Large intestine (tissue), 3 donors: ENCODE results near the gene CCDC89. TPM values are rescaled to one million over a fixed set of nuclear protein-coding genes. Genes with fewer than 3 reads are reported as not detected.

Source experiments
- DNase-seq, 2 donors: peaks; one replicate each; pipeline versions ENCODE4 v3.0.0 to v3.0.0-alpha.2; 2013
- H3K27ac ChIP-seq: one replicate; pipeline ENCODE4 v1.5.1; 2013; ENCODE audit warnings: low read length
- H3K27me3 ChIP-seq: 2 replicates; pipeline ENCODE4 v1.6.1; 2013; ENCODE audit warnings: low read length; ENCODE audit not compliant: control insufficient read depth, insufficient read depth
- H3K36me3 ChIP-seq: 2 replicates; pipeline ENCODE4 v1.6.1; 2013; ENCODE audit warnings: low read length; ENCODE audit not compliant: control insufficient read depth, insufficient read depth
- H3K4me1 ChIP-seq: one replicate; pipeline ENCODE4 v1.6.1; 2013; ENCODE audit warnings: low read length; ENCODE audit not compliant: control insufficient read depth, insufficient read depth
- H3K4me3 ChIP-seq: one replicate; pipeline ENCODE4 v1.5.1; 2013; ENCODE audit warnings: low read length
- H3K9me3 ChIP-seq: one replicate; pipeline ENCODE4 v1.6.1; 2013; ENCODE audit warnings: mild to moderate bottlenecking, low read depth, low read length, moderate library complexity; ENCODE audit not compliant: control insufficient read depth
- WGBS: methylation state at CpG from one replicate; pipeline ENCODE4 v1.1.5; 2013; ENCODE audit warnings: low lambda C conversion rate; ENCODE audit not compliant: insufficient coverage; 5-methylcytosine and 5-hydroxymethylcytosine counted together
- polyA plus RNA-seq: library from polyadenylated mRNA; unstranded; fragments of 120-200 nt; gene quantifications from one replicate; pipeline ENCODE4 v1.2.1, GENCODE V29; 2013

The CCDC89 gene
- polyA plus RNA-seq, 1 donor: 0.94 TPM

DNA sequence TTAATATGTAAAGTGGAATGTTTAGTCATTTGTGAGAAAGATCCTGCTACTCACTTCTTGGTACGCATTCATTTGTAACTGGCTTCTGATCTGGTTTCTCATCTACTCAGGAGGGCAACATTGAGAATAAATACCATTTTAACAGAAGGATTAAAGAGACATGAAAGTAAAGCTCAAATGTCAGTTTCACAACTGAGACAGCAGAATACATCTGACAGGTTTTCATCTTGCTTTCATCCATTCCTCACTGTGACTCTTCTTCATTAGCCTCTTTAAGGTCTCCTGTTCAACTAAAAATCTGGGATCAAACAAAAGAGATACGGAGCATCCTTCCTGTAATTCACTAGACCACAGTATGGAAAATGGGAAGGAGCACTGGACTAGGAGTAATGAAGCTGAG is 31.4 kb upstream of the CCDC89 start:
- no peak for DNase-seq
- H3K36me3 ChIP-seq: peaks cover 2% of the 10 kb centered on the region
- H3K9me3 ChIP-seq: no peaks in the 10 kb centered on the region
- H3K27ac ChIP-seq: no peak overlapping the region
- no peak overlapping the region for H3K4me3 ChIP-seq
- H3K27me3 ChIP-seq: no peaks in the 10 kb centered on the region
- WGBS: no CpG with 5 or more reads among the region's 2 CpGs
- H3K4me1 ChIP-seq: no peaks in the 10 kb centered on the region

DNA sequence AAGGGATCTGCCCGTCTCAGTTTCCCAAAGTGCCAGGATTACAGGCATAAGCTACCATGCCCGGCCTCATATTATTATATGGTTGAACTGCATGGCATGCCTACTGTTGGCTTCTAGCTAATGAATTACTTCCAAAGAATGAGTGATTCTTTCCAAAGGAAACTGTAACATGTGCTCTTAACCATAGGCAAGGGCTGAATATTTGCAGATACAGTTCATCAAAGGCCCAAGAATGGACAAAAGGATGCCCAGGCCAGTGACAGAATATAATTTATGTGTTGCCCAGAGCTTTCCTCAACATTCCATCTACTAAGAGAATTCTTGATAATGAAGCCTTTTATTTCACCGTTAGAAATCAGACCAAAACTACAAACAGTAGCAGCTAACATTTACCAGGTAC is 27.0 kb upstream of the CCDC89 start:
- Histone ChIP-seq H3K4me1 (no peaks in the 10 kb centered on the region), H3K36me3 (no peaks in the 10 kb centered on the region), H3K27ac (no peak overlapping the region), H3K9me3 (no peaks in the 10 kb centered on the region), H3K27me3 (no peaks in the 10 kb centered on the region), H3K4me3 (no peak overlapping the region)
- no peak for DNase-seq
- no CpG with 5 or more reads among the region's 3 CpGs for WGBS

DNA sequence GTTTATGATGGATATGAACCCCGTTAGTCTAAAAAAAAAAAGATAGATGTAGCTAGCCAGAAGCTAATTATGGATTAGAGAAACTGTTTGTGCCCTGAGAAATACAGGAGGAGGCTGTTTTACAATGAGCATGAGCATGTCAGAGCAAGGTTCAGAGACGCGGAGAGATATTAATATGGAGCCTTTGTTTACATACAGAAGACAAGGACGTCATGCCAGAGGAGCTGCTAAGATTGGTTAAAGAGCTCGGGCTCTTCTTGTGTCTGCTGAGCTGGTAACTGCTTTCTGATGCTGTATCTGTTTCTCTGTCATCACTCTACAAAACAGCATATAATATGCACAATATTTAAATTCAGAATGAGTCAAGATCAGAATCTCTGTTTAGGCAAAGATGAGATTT is 24.9 kb upstream of the CCDC89 start:
- Histone ChIP-seq H3K9me3 (no peaks in the 10 kb centered on the region), H3K4me3 (no peak overlapping the region), H3K4me1 (no peaks in the 10 kb centered on the region), H3K27ac (no peak overlapping the region), H3K36me3 (no peaks in the 10 kb centered on the region), H3K27me3 (no peaks in the 10 kb centered on the region)
- DNase-seq: peak; percentile 52 to 80
- no CpG with 5 or more reads among the region's 5 CpGs for WGBS

DNA sequence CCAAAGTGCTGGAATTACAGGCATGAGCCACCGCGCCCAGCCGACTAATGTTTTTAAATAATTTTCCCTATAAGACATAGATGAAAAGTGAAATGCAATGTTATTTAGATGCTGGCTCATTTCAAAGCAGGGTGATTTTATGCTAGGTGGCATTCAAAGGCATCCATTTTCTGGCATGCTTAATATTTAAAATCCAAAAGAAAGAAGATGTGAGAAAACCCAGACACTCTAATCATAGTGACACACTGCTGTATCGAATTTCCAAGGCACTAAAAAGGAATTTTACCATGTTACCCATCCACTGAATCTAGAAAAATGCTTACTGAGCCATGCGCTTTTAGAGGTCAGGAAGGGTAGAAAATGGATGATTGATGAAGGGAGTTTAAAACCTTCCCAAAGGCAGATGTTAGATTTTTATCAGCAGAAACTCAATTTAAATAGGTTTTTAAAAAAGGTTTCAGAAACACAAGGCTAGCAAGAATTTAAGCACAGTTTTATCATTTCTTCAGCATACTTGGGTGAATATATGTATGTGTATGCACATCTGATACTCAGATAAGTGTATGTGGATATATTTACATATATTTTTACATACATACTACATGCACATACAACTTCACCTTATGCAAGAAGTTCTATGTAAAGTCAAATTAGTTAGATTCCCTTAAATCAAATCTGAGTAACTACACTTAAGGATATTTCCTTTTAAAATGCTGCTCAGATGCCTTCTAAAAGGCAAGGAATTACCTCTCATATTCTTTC is 24.1 kb upstream of the CCDC89 start:
- Histone ChIP-seq H3K36me3 (no peaks in the 10 kb centered on the region), H3K27me3 (no peaks in the 10 kb centered on the region), H3K4me3 (no peak overlapping the region), H3K4me1 (no peaks in the 10 kb centered on the region), H3K27ac (no peak overlapping the region), H3K9me3 (no peaks in the 10 kb centered on the region)
- no peak for DNase-seq
- 90% methylated on average over 2 of the region's 5 CpGs for WGBS

DNA sequence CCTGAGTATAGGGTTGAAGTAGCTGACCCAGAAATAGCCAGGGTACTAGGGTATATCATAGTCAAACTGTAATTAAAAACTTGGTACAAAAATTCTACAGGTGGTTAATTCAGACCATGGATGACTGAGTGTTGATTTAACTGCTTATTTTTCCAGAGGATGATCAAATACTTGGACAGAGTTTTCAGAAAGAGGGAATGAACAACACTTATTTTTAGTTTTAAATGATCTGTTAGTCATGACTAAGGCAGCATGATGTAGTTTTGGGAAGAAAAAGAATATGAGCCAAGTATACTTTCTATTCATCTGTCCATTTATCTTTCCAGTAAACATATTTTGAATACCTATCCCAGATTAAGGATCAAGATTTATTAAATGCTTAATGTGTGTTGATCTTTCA is 19.8 kb upstream of the CCDC89 start:
- DNase-seq: no peak
- no peaks in the 10 kb centered on the region for H3K36me3 ChIP-seq
- H3K27ac ChIP-seq: no peak overlapping the region
- no peaks in the 10 kb centered on the region for H3K4me1 ChIP-seq
- no peak overlapping the region for H3K4me3 ChIP-seq
- H3K9me3 ChIP-seq: no peaks in the 10 kb centered on the region
- no peaks in the 10 kb centered on the region for H3K27me3 ChIP-seq

DNA sequence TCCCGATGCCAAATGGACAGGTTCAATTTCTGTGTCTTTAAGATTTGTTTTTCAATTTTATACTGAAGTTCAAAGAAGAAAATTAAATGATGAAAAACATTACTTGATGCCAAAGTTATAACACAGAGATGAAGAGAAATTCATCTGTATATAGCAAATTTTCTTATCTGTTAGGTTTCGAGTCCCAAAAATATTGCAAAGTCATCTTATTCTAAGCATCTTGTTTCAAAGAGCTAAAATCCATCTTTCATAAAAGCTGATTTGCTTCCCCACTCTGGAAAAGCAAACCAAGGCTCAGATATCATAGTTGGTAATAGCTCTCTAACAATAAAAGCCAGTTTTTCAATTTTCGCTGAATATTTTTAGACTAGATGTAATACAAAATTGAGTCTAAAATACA is 19.0 kb upstream of the CCDC89 start:
- Histone ChIP-seq H3K36me3 (no peaks in the 10 kb centered on the region), H3K27me3 (no peaks in the 10 kb centered on the region), H3K4me3 (no peak overlapping the region), H3K4me1 (no peaks in the 10 kb centered on the region), H3K9me3 (no peaks in the 10 kb centered on the region), H3K27ac (no peak overlapping the region)
- WGBS: 94% methylated on average over 3 of the region's 3 CpGs
- no peak for DNase-seq

DNA sequence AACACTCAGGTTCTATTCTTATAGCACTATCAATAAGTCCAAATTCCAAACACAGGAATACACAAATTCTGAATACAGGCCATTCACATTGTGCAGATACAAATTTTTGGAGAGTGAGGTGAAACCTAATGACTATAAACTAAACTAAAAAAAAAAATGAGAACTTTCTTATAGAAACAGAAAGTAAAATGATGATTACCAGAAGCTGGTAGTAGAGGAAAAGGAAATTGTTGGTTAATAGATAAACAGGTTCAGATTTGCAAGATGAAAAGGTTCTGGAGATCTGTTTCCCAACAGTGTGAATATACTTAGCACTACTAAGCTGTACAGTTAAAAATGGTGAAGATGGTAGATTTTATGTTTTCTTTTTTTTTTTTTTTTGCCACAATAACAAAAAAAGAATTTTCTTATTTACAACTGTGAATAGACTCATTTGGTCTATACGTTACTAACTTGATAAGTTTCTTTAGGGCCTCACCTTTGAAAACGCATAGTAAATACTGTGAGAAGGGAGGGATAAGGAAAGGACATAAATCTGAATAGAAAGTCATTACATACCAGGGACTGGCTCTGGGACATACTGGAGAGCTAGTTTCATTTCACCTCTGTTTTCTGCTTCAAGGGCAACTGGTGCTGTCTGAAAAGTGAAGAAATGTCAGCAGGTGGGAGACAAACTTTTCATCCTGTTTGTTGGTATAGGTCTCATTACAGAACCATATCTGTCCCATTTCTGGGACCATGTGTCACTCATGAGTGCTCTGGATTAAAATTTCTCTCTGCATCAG is 14.2 kb upstream of the CCDC89 start:
- Histone ChIP-seq H3K36me3 (no peaks in the 10 kb centered on the region), H3K4me1 (no peaks in the 10 kb centered on the region), H3K27me3 (no peaks in the 10 kb centered on the region), H3K9me3 (no peaks in the 10 kb centered on the region), H3K27ac (no peak overlapping the region), H3K4me3 (no peak overlapping the region)
- DNase-seq: peak in 1 of 2 donors; percentile 47
- no CpG with 5 or more reads among the region's 2 CpGs for WGBS

DNA sequence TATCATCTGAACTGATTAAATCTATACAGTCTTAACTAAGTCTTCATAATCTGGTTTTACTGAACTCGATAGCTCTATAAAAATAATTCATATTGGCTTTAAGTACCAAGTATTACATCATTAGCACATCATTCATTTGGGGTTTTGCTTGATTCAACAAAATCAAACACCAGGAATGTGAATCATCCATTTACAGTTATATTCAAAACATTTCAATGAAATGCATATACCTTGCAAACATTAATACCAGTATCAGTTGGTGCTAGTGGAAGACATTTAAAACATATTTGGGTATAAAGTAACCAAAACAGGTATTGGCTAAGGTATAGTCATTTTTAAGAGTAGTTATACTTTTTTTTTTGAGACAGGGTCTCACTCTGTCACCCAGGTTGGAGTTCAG is 12.2 kb upstream of the CCDC89 start:
- WGBS: 100% methylated on average over 1 of the region's 1 CpG
- DNase-seq: no peak

DNA sequence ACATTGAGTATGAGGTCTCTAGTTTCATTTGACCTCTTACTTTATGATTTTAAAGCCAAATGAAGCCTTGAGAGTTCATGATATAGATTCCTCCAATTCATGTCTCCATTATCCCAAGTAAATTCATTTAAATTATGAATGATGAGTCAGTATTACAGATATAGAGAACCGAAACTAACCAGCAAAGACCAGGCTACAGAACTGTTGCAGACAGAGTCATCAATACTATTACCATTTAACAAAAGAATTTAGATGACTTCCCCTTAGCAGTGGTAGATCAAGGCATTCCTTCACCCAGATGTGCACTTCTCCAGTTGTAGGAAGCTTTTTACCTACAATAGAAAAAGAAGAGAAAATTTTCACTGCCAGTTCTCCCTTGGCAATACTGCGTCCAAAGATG is 11.8 kb upstream of the CCDC89 start:
- DNase-seq: no peak
- Histone ChIP-seq H3K4me3 (no peak overlapping the region), H3K9me3 (no peaks in the 10 kb centered on the region), H3K27me3 (no peaks in the 10 kb centered on the region), H3K27ac (no peak overlapping the region), H3K4me1 (no peaks in the 10 kb centered on the region), H3K36me3 (no peaks in the 10 kb centered on the region)
- no CpG with 5 or more reads among the region's 2 CpGs for WGBS

More for the DNA sequence above, 12.2 kb upstream of the CCDC89 start:
- Histone ChIP-seq H3K4me1 (no peaks in the 10 kb centered on the region), H3K27me3 (no peaks in the 10 kb centered on the region), H3K4me3 (no peak overlapping the region), H3K27ac (no peak overlapping the region), H3K9me3 (no peaks in the 10 kb centered on the region), H3K36me3 (no peaks in the 10 kb centered on the region)

DNA sequence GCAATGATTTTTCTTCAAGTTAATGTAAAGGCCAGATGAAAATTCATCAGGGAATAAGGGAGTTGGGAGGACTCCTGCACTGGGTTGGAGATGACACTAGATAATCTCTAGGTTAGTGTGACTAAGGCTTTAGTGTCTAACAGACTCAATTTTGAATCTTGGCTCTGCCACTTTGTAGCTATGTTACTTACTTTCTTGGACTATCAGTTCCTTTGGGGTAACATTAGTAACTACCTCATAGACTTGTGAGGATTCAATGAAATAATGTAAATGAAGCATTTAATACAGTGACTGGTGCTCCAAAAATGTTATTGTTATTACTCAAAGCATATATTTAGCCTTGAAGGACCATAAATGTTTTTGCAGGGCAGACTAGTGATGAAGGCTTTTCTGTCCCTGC is 9.6 kb upstream of the CCDC89 start:
- Histone ChIP-seq H3K9me3 (no peaks in the 10 kb centered on the region), H3K36me3 (no peaks in the 10 kb centered on the region), H3K4me3 (no peak overlapping the region), H3K4me1 (no peaks in the 10 kb centered on the region), H3K27me3 (no peaks in the 10 kb centered on the region), H3K27ac (no peak overlapping the region)
- no peak for DNase-seq
